BLaER1 treated with 17β-estradiol and CSF1 and Interleukin-3, amounts not matched to agents 10 nM and 100 nM (cell line): ENCODE results near the gene INSM1.

Experiments
- H3K27ac ChIP-seq, 11 experiments: shearing (Covaris generic); formaldehyde crosslinking; 2 replicates each; pipeline ENCODE4 v1.8.1; 2022
- H3K27me3 ChIP-seq, 11 experiments: shearing (Covaris generic); formaldehyde crosslinking; 2 replicates each; pipeline ENCODE4 v1.8.1; 2022
- H3K36me3 ChIP-seq, 11 experiments: shearing (Covaris generic); formaldehyde crosslinking; 2 replicates each; pipeline ENCODE4 v1.8.1; 2022
- H3K4me1 ChIP-seq, 10 experiments: shearing (Covaris generic); formaldehyde crosslinking; 2 replicates each; pipeline ENCODE4 v1.8.1; 2022
- H3K4me2 ChIP-seq, 11 experiments: shearing (Covaris generic); formaldehyde crosslinking; 2 replicates each; pipeline ENCODE4 v1.8.1; 2022
- H3K4me3 ChIP-seq, 10 experiments: shearing (Covaris generic); formaldehyde crosslinking; 2 replicates each; pipeline ENCODE4 v1.8.1; 2022
- H3K9ac ChIP-seq, 11 experiments: shearing (Covaris generic); formaldehyde crosslinking; 2 replicates each; pipeline ENCODE4 v1.8.1; 2022
- H3K9me3 ChIP-seq, 11 experiments: shearing (Covaris generic); formaldehyde crosslinking; replicated peaks in 1 of 11; 2 replicates each; pipeline ENCODE4 v1.8.1; 2022
- H4K20me1 ChIP-seq, 11 experiments: shearing (Covaris generic); formaldehyde crosslinking; 2 replicates each; pipeline ENCODE4 v1.8.1; 2022
- Cebpa-rat ChIP-seq, 11 experiments: shearing (Covaris generic); IDR thresholded peaks; 2 replicates each; pipeline ENCODE4 v1.8.1; 2022

The INSM1 gene

GRCh38 chr20:20393207-20394120 lies 25.6 kb downstream of the INSM1 start:
- Histone ChIP-seq H3K4me3 (no peak overlapping the region), H3K27ac (peak overlapping the region in 2 of 11 experiments; percentile 58 to 59; a peak in 6 of 22 replicates), H3K27me3 (no peaks in the 10 kb centered on the region), H3K36me3 (peaks cover 0 to 35% (median 5%) of the 10 kb centered on the region in 11 experiments; a peak in 9 of 22 replicates), H3K9me3 (no peaks in the 10 kb centered on the region), H3K4me1 (peaks cover 0 to 39% (median 10%) of the 10 kb centered on the region in 10 experiments; a peak in 9 of 20 replicates), H3K4me2 (peak overlapping the region in 5 of 11 experiments; percentile 46 to 67 (median 58); a peak in 10 of 22 replicates), H3K9ac (peak overlapping the region in 1 of 11 experiments; percentile 27; a peak in 2 of 22 replicates), H4K20me1 (0 out of 22 replicates have a peak, but pooled peaks cover 0 to 3% (median 0%) of the 10 kb centered on the region in 11 experiments)
- TF ChIP-seq Cebpa-rat (IDR thresholded peaks at IDR 0.05): peak in 1 of 11 experiments; percentile 42; a peak in 1 of 22 replicates

GRCh38 chr20:20395087-20395486 lies 27.2 kb downstream of the INSM1 start:
- H3K27ac ChIP-seq: no peak overlapping the region
- H3K9me3 ChIP-seq: no peaks in the 10 kb centered on the region
- no peaks in the 10 kb centered on the region for H3K27me3 ChIP-seq
- no peaks in the 10 kb centered on the region for H4K20me1 ChIP-seq
- H3K9ac ChIP-seq: no peak overlapping the region
- H3K4me1 ChIP-seq: peaks cover 0 to 39% (median 10%) of the 10 kb centered on the region in 10 experiments; a peak in 9 of 20 replicates
- peak overlapping the region in 1 of 11 experiments; percentile 62; a peak in 1 of 22 replicates for H3K4me2 ChIP-seq
- no peak overlapping the region for H3K4me3 ChIP-seq
- no peak for TF ChIP-seq Cebpa-rat (IDR thresholded peaks at IDR 0.05)
- H3K36me3 ChIP-seq: peaks cover 0 to 41% (median 11%) of the 10 kb centered on the region in 11 experiments; a peak in 9 of 22 replicates

- Histone ChIP-seq H3K4me3 (no peak overlapping the region), H3K27me3 (no peaks in the 10 kb centered on the region), H3K9me3 (no peaks in the 10 kb centered on the region), H3K4me2 (no peak overlapping the region), H4K20me1 (no peaks in the 10 kb centered on the region), H3K4me1 (peaks cover 0 to 39% (median 10%) of the 10 kb centered on the region in 10 experiments; a peak in 9 of 20 replicates), H3K27ac (no peak overlapping the region), H3K9ac (no peak overlapping the region), H3K36me3 (peaks cover 0 to 41% (median 11%) of the 10 kb centered on the region in 11 experiments; a peak in 9 of 22 replicates)
- TF ChIP-seq Cebpa-rat (IDR thresholded peaks at IDR 0.05): no peak
These were observed 28.1 kb downstream of the INSM1 start for GRCh38 chr20:20395903-20396568.

- H3K9me3 ChIP-seq: no peaks in the 10 kb centered on the region
- H3K36me3 ChIP-seq: peaks cover 0 to 36% (median 8%) of the 10 kb centered on the region in 11 experiments; a peak in 9 of 22 replicates
- H3K4me1 ChIP-seq: peaks cover 0 to 37% (median 10%) of the 10 kb centered on the region in 10 experiments; a peak in 9 of 20 replicates
- no peaks in the 10 kb centered on the region for H3K27me3 ChIP-seq
- no peak overlapping the region for H3K4me2 ChIP-seq
- H3K4me3 ChIP-seq: no peak overlapping the region
- no peak for TF ChIP-seq Cebpa-rat (IDR thresholded peaks at IDR 0.05)
- H4K20me1 ChIP-seq: no peaks in the 10 kb centered on the region
- no peak overlapping the region for H3K9ac ChIP-seq
- H3K27ac ChIP-seq: no peak overlapping the region
These were observed 28.9 kb downstream of the INSM1 start for GRCh38 chr20:20396794-20397193.

GRCh38 chr20:20398123-20398522 lies 30.2 kb downstream of the INSM1 start:
- Histone ChIP-seq H3K27me3 (no peaks in the 10 kb centered on the region), H3K9me3 (no peaks in the 10 kb centered on the region), H3K9ac (no peak overlapping the region), H3K4me3 (no peak overlapping the region), H3K27ac (no peak overlapping the region), H3K36me3 (peaks cover 0 to 37% (median 6%) of the 10 kb centered on the region in 11 experiments; a peak in 8 of 22 replicates), H3K4me1 (peaks cover 0 to 23% (median 8%) of the 10 kb centered on the region in 10 experiments; a peak in 9 of 20 replicates), H4K20me1 (no peaks in the 10 kb centered on the region), H3K4me2 (no peak overlapping the region)
- no peak for TF ChIP-seq Cebpa-rat (IDR thresholded peaks at IDR 0.05)

- H3K27me3 ChIP-seq: no peaks in the 10 kb centered on the region
- H3K4me1 ChIP-seq: peaks cover 0 to 6% (median 0%) of the 10 kb centered on the region in 10 experiments; a peak in 2 of 20 replicates
- no peaks in the 10 kb centered on the region for H4K20me1 ChIP-seq
- no peak overlapping the region for H3K9ac ChIP-seq
- no peak for TF ChIP-seq Cebpa-rat (IDR thresholded peaks at IDR 0.05)
- no peak overlapping the region for H3K4me3 ChIP-seq
- H3K9me3 ChIP-seq: no peaks in the 10 kb centered on the region
- no peak overlapping the region for H3K4me2 ChIP-seq
- no peak overlapping the region for H3K27ac ChIP-seq
- peaks cover 0 to 44% (median 5%) of the 10 kb centered on the region in 11 experiments; a peak in 6 of 22 replicates for H3K36me3 ChIP-seq
These were observed 31.9 kb downstream of the INSM1 start for GRCh38 chr20:20399531-20400500.

GRCh38 chr20:20401991-20402390 lies 34.1 kb downstream of the INSM1 start:
- Histone ChIP-seq H4K20me1 (no peaks in the 10 kb centered on the region), H3K9ac (no peak overlapping the region), H3K27me3 (no peaks in the 10 kb centered on the region), H3K4me3 (no peak overlapping the region), H3K4me2 (no peak overlapping the region), H3K9me3 (no peaks in the 10 kb centered on the region), H3K27ac (no peak overlapping the region), H3K4me1 (no peaks in the 10 kb centered on the region), H3K36me3 (peaks cover 0 to 35% (median 5%) of the 10 kb centered on the region in 11 experiments; a peak in 5 of 22 replicates)
- TF ChIP-seq Cebpa-rat (IDR thresholded peaks at IDR 0.05): no peak

- Histone ChIP-seq H3K4me3 (no peak overlapping the region), H3K9ac (no peak overlapping the region), H3K4me1 (no peaks in the 10 kb centered on the region), H3K36me3 (peaks cover 0 to 31% (median 3%) of the 10 kb centered on the region in 11 experiments; a peak in 4 of 22 replicates), H4K20me1 (0 out of 22 replicates have a peak, but pooled peaks cover 0 to 3% (median 0%) of the 10 kb centered on the region in 11 experiments), H3K9me3 (no peaks in the 10 kb centered on the region), H3K27me3 (no peaks in the 10 kb centered on the region), H3K27ac (no peak overlapping the region), H3K4me2 (no peak overlapping the region)
- no peak for TF ChIP-seq Cebpa-rat (IDR thresholded peaks at IDR 0.05)
These were observed 36.7 kb downstream of the INSM1 start for GRCh38 chr20:20404633-20405032.
